K562 (cell line): ENCODE measurements around the gene ZNF384. TPM values are rescaled to one million over a fixed set of nuclear protein-coding genes. Genes with fewer than 3 reads are reported as not detected.

ENCODE experiments used
- BRF1 ChIP-seq: IDR thresholded peaks from 3 replicates; pipeline ENCODE4 v1.6.1; 2011; ENCODE audit warnings: borderline replicate concordance, mild to moderate bottlenecking; ENCODE audit not compliant: insufficient read length; ENCODE audit errors: extremely low read depth
- CREB5 ChIP-seq: fragments of 250-450 bp; sonication (Bioruptor Pico); IDR thresholded peaks from 2 replicates; pipeline ENCODE4 v1.5.0; 2020; ENCODE audit warnings: mild to moderate bottlenecking
- HNRNPL ChIP-seq: fragments of 200-400 bp; formaldehyde crosslinking; IDR thresholded peaks from 2 replicates; pipeline ENCODE4 v1.6.1; 2017; ENCODE audit warnings: low read depth, mild to moderate bottlenecking, low read length
- KDM2B ChIP-seq: fragments of 250-450 bp; sonication (Bioruptor Pico); IDR thresholded peaks from 2 replicates; pipeline ENCODE4 v1.8.0; 2021; ENCODE audit warnings: mild to moderate bottlenecking, moderate library complexity
- MBD2 ChIP-seq: sonication (generic); IDR thresholded peaks from 2 replicates; pipeline ENCODE4 v1.6.1; 2016; ENCODE audit warnings: low read depth, borderline replicate concordance
- PHF21A ChIP-seq: fragments of 450-650 bp; IDR thresholded peaks from 2 replicates; pipeline ENCODE4 v1.6.1; 2017; ENCODE audit warnings: low read depth, borderline replicate concordance
- REST ChIP-seq, 2 experiments: fragments of 450-650 bp; formaldehyde crosslinking in 1 of 2; IDR thresholded peaks; 2 replicates each; pipeline versions ENCODE4 v1.4.0 to v1.6.1; 2014 to 2020; ENCODE audit warnings: mild to moderate bottlenecking in 2 of 2, borderline replicate concordance in 1 of 2, low read depth in 1 of 2
- ZNF124 ChIP-seq: sonication (generic); formaldehyde crosslinking; IDR thresholded peaks from 2 replicates; pipeline ENCODE4 v1.8.1; 2022; ENCODE audit warnings: missing genetic modification reagents
- ZNF518B ChIP-seq: fragments of 250-450 bp; sonication (Bioruptor Pico); IDR thresholded peaks from 2 replicates; pipeline ENCODE4 v1.5.0; 2021; ENCODE audit warnings: mild to moderate bottlenecking, moderate library complexity
- ZNF655 ChIP-seq: fragments of 250-450 bp; sonication (Bioruptor Pico); IDR thresholded peaks from 2 replicates; pipeline ENCODE4 v1.5.0; 2021
- ZNF764 ChIP-seq: fragments of 250-450 bp; sonication (Bioruptor Pico); IDR thresholded peaks from 2 replicates; pipeline ENCODE4 v1.4.0; 2020; ENCODE audit warnings: low read depth, mild to moderate bottlenecking, moderate library complexity
- polyA plus RNA-seq, 8 experiments: library from polyadenylated mRNA; depleted of rRNA in 4 of 8; stranded (reverse) in 5 of 8; unstranded in 3 of 8; fragments of >200 nt; fragmentation: Nextera tagmentation in 2 of 8; fragmentation: Illumina TruSeq in 1 of 8; extraction: Ambion mirVana in 2 of 8; extraction: Trizol in 1 of 8; gene quantifications; 2 replicates each; pipeline versions ENCODE4 v1.2.1 to v1.2.3, GENCODE V29; 2011 to 2014; ENCODE audit warnings: inconsistent platforms in 1 of 8, missing spikeins in 1 of 8
- total RNA-seq, 7 experiments: library from RNA; depleted of rRNA in 6 of 7; stranded (reverse); fragments of >200 nt in 6 of 7; fragmentation: Illumina TruSeq in 2 of 7; extraction: Trizol in 2 of 7; gene quantifications; 2 replicates each; pipeline versions ENCODE4 v1.2.1 to v1.2.3, GENCODE V29; 2011 to 2021; ENCODE audit warnings: low replicate concordance in 1 of 7

Gene ZNF384
- total and polyA plus RNA-seq, 9 of the 15 experiments (the other 6 are each of a cell fraction or from before 2014, with no cell fraction given): 0.36 to 64.8 (median 21.3) TPM

- TF ChIP-seq ZNF655 (CRISPR knock-in tag): no peak
- no peak for TF ChIP-seq ZNF764
- no peak for TF ChIP-seq CREB5 (CRISPR knock-in tag)
- TF ChIP-seq REST (IDR thresholded peaks at IDR 0.05; ENCODE audit: borderline replicate concordance): peak; percentile 84
- no peak for TF ChIP-seq REST (CRISPR knock-in tag; IDR thresholded peaks at IDR 0.05; ENCODE audit: low read depth)
- no peak for TF ChIP-seq ZNF518B (CRISPR knock-in tag)
- TF ChIP-seq PHF21A: no peak
- TF ChIP-seq BRF1: no peak
- TF ChIP-seq KDM2B (CRISPR knock-in tag): no peak
- 0 out of 2 replicates have a peak, but pooled peaks have one; percentile 38 for TF ChIP-seq HNRNPL
- TF ChIP-seq ZNF124 (CRISPR knock-in tag): no peak
- peak; percentile 83 for TF ChIP-seq MBD2
Measured at GRCh38 chr12:6688999-6689882, at the start of gene ZNF384 (continued).
